Mesendoderm (in vitro differentiated cells): ENCODE data around the gene STPG1.

ENCODE experiments used
- DNase-seq: peaks from one replicate; pipeline ENCODE4 v3.0.0; 2013
- H2AK5ac ChIP-seq: 2 replicates; pipeline ENCODE4 v1.6.1; 2013; ENCODE audit warnings: low read length, inconsistent platforms
- H2BK120ac ChIP-seq: 2 replicates; pipeline ENCODE4 v1.6.1; 2013; ENCODE audit warnings: low read depth, mild to moderate bottlenecking, low read length, moderate library complexity, mixed read lengths
- H2BK15ac ChIP-seq: replicated peaks from 2 replicates; pipeline ENCODE4 v1.6.1; 2013; ENCODE audit warnings: low read depth, mild to moderate bottlenecking, moderate library complexity
- H2BK5ac ChIP-seq: 2 replicates; pipeline ENCODE4 v1.6.1; 2013; ENCODE audit warnings: low read length, inconsistent platforms
- H3K18ac ChIP-seq: 2 replicates; pipeline ENCODE4 v1.6.1; 2013; ENCODE audit warnings: mild to moderate bottlenecking, low read length, mixed read lengths
- H3K23ac ChIP-seq: one replicate; pipeline ENCODE4 v1.6.1; 2013; ENCODE audit warnings: low read length
- H3K27ac ChIP-seq: 2 replicates; pipeline ENCODE4 v1.5.1; 2013; ENCODE audit warnings: low read depth, mild to moderate bottlenecking, inconsistent platforms, low read length, moderate library complexity
- H3K27me3 ChIP-seq: 2 replicates; pipeline ENCODE4 v1.6.1; 2013; ENCODE audit warnings: low read length, control low read depth, mild to moderate bottlenecking, inconsistent platforms; ENCODE audit not compliant: insufficient read depth, poor library complexity
- H3K36me3 ChIP-seq: 2 replicates; pipeline ENCODE4 v1.6.1; 2013; ENCODE audit warnings: low read length, inconsistent platforms; ENCODE audit not compliant: control insufficient read depth, insufficient read depth
- H3K4ac ChIP-seq: one replicate; pipeline ENCODE4 v1.6.1; 2013; ENCODE audit warnings: low read depth, mild to moderate bottlenecking, low read length, moderate library complexity
- H3K4me1 ChIP-seq: 2 replicates; pipeline ENCODE4 v1.6.1; 2013; ENCODE audit warnings: low read depth, low read length, inconsistent platforms; ENCODE audit not compliant: control insufficient read depth
- H3K4me2 ChIP-seq: 2 replicates; pipeline ENCODE4 v1.6.1; 2013; ENCODE audit warnings: low read length
- H3K4me3 ChIP-seq: 2 replicates; pipeline ENCODE4 v1.5.1; 2013; ENCODE audit warnings: mild to moderate bottlenecking, low read length
- H3K56ac ChIP-seq: one replicate; pipeline ENCODE4 v1.6.1; 2013; ENCODE audit warnings: low read length
- H3K79me1 ChIP-seq: 2 replicates; pipeline ENCODE4 v1.6.1; 2013; ENCODE audit warnings: low read length, inconsistent platforms
- H3K79me2 ChIP-seq: 2 replicates; pipeline ENCODE4 v1.6.1; 2013; ENCODE audit warnings: mild to moderate bottlenecking, low read length; ENCODE audit not compliant: control insufficient read depth, insufficient read depth
- H3K9ac ChIP-seq: 2 replicates; pipeline ENCODE4 v1.6.1; 2013; ENCODE audit warnings: low read length, inconsistent platforms
- H4K5ac ChIP-seq: one replicate; pipeline ENCODE4 v1.6.1; 2013; ENCODE audit warnings: low read length
- H4K8ac ChIP-seq: one replicate; pipeline ENCODE4 v1.6.1; 2013; ENCODE audit warnings: low read depth, mild to moderate bottlenecking, control low read depth, low read length, moderate library complexity
- WGBS: extraction: QIAGEN DNeasy Blood & Tissue Kit; methylation state at CpG from one replicate; pipeline ENCODE4 v1.1.7; 2013; ENCODE audit warnings: low lambda C conversion rate, missing lambda C conversion rate; ENCODE audit not compliant: insufficient coverage; ENCODE audit errors: extremely low coverage; 5-methylcytosine and 5-hydroxymethylcytosine counted together

Gene STPG1

GRCh38 chr1:24381256-24381655, 32.3 kb downstream of the STPG1 start:
- Histone ChIP-seq H3K36me3 (no peaks in the 10 kb centered on the region), H3K27me3 (no peaks in the 10 kb centered on the region), H3K27ac (no peak overlapping the region), H4K8ac (no peak overlapping the region), H3K4me3 (no peak overlapping the region), H3K23ac (no peak overlapping the region), H3K56ac (no peak overlapping the region), H2BK15ac (no peak overlapping the region), H3K18ac (no peak overlapping the region), H3K4ac (no peak overlapping the region), H3K4me2 (no peak overlapping the region), H2BK5ac (no peak overlapping the region), H2BK120ac (no peak overlapping the region), H3K79me1 (no peaks in the 10 kb centered on the region), H4K5ac (no peak overlapping the region), H2AK5ac (no peak overlapping the region), H3K79me2 (no peaks in the 10 kb centered on the region), H3K9ac (no peak overlapping the region), H3K4me1 (no peaks in the 10 kb centered on the region)
- no peak for DNase-seq
- no CpG with 5 or more reads among the region's 2 CpGs for WGBS

- no peak overlapping the region for H4K5ac ChIP-seq
- WGBS, result no CpG with 5 or more reads among the region's 5 CpGs
- no peak overlapping the region for H3K4me3 ChIP-seq
- no peak overlapping the region for H3K9ac ChIP-seq
- H3K79me2 ChIP-seq, result no peaks in the 10 kb centered on the region
- no peak overlapping the region for H3K4ac ChIP-seq
- H2AK5ac ChIP-seq, result no peak overlapping the region
- no peak overlapping the region for H3K23ac ChIP-seq
- no peaks in the 10 kb centered on the region for H3K4me1 ChIP-seq
- DNase-seq, result no peak
- no peak overlapping the region for H2BK120ac ChIP-seq
- H3K36me3 ChIP-seq, result no peaks in the 10 kb centered on the region
- no peak overlapping the region for H3K27ac ChIP-seq
- no peak overlapping the region for H3K4me2 ChIP-seq
- no peaks in the 10 kb centered on the region for H3K27me3 ChIP-seq
- no peaks in the 10 kb centered on the region for H3K79me1 ChIP-seq
- H2BK5ac ChIP-seq, result no peak overlapping the region
- H4K8ac ChIP-seq, result no peak overlapping the region
- no peak overlapping the region for H3K56ac ChIP-seq
- no peak overlapping the region for H3K18ac ChIP-seq
- no peak overlapping the region for H2BK15ac ChIP-seq
Measured at GRCh38 chr1:24380508-24380907, 33.1 kb downstream of the STPG1 start.

- H3K18ac ChIP-seq, result no peak overlapping the region
- no peak overlapping the region for H3K4ac ChIP-seq
- H3K56ac ChIP-seq, result no peak overlapping the region
- no peak overlapping the region for H4K8ac ChIP-seq
- no peak overlapping the region for H3K4me3 ChIP-seq
- no peak overlapping the region for H2BK15ac ChIP-seq
- no peak overlapping the region for H3K4me2 ChIP-seq
- no peak overlapping the region for H2AK5ac ChIP-seq
- no peak overlapping the region for H4K5ac ChIP-seq
- no peaks in the 10 kb centered on the region for H3K27me3 ChIP-seq
- peaks cover 2% of the 10 kb centered on the region for H3K4me1 ChIP-seq
- H3K79me2 ChIP-seq, result no peaks in the 10 kb centered on the region
- no peaks in the 10 kb centered on the region for H3K36me3 ChIP-seq
- H3K79me1 ChIP-seq, result no peaks in the 10 kb centered on the region
- DNase-seq, result no peak
- no peak overlapping the region for H3K27ac ChIP-seq
- H2BK120ac ChIP-seq, result no peak overlapping the region
- no CpG with 5 or more reads among the region's 8 CpGs for WGBS
- H3K9ac ChIP-seq, result no peak overlapping the region
- no peak overlapping the region for H2BK5ac ChIP-seq
- H3K23ac ChIP-seq, result no peak overlapping the region
Measured at GRCh38 chr1:24379733-24380315, 33.8 kb downstream of the STPG1 start.

GRCh38 chr1:24374891-24375786, 38.4 kb downstream of the STPG1 start:
- no peak overlapping the region for H3K23ac ChIP-seq
- H3K9ac ChIP-seq, result no peak overlapping the region
- H3K4ac ChIP-seq, result no peak overlapping the region
- peak overlapping the region; percentile 38 for H3K27ac ChIP-seq
- WGBS, result no CpG with 5 or more reads among the region's 13 CpGs
- no peak overlapping the region for H4K8ac ChIP-seq
- no peak overlapping the region for H3K4me2 ChIP-seq
- H2BK5ac ChIP-seq, result no peak overlapping the region
- peak; percentile 52 for DNase-seq
- H2BK120ac ChIP-seq, result no peak overlapping the region
- H3K18ac ChIP-seq, result no peak overlapping the region
- H3K36me3 ChIP-seq, result no peaks in the 10 kb centered on the region
- H3K4me3 ChIP-seq, result no peak overlapping the region
- H3K4me1 ChIP-seq, result peaks cover 2% of the 10 kb centered on the region
- H3K27me3 ChIP-seq, result no peaks in the 10 kb centered on the region
- H4K5ac ChIP-seq, result no peak overlapping the region
- H2AK5ac ChIP-seq, result no peak overlapping the region
- no peaks in the 10 kb centered on the region for H3K79me2 ChIP-seq
- H3K79me1 ChIP-seq, result no peaks in the 10 kb centered on the region
- H3K56ac ChIP-seq, result no peak overlapping the region
- no peak overlapping the region for H2BK15ac ChIP-seq

GRCh38 chr1:24373710-24374109, 39.9 kb downstream of the STPG1 start:
- H2BK15ac ChIP-seq, result no peak overlapping the region
- no peaks in the 10 kb centered on the region for H3K79me1 ChIP-seq
- no peak overlapping the region for H3K27ac ChIP-seq
- no peak overlapping the region for H2AK5ac ChIP-seq
- H4K8ac ChIP-seq, result no peak overlapping the region
- no CpG with 5 or more reads among the region's 8 CpGs for WGBS
- H3K4ac ChIP-seq, result no peak overlapping the region
- H2BK120ac ChIP-seq, result no peak overlapping the region
- H3K36me3 ChIP-seq, result no peaks in the 10 kb centered on the region
- no peak overlapping the region for H3K23ac ChIP-seq
- no peak overlapping the region for H3K18ac ChIP-seq
- H2BK5ac ChIP-seq, result no peak overlapping the region
- no peak overlapping the region for H3K9ac ChIP-seq
- no peak overlapping the region for H4K5ac ChIP-seq
- DNase-seq, result no peak
- no peak overlapping the region for H3K4me3 ChIP-seq
- H3K56ac ChIP-seq, result no peak overlapping the region
- H3K27me3 ChIP-seq, result no peaks in the 10 kb centered on the region
- no peaks in the 10 kb centered on the region for H3K79me2 ChIP-seq
- no peak overlapping the region for H3K4me2 ChIP-seq
- peaks cover 2% of the 10 kb centered on the region for H3K4me1 ChIP-seq
